GM20000 (cell line): ENCODE results near the gene ZFAND4.
A peak's percentile ranks its signal among the peaks of the same experiment; 100 is the strongest.

Source experiments
- DNase-seq: peaks from one replicate; pipeline ENCODE4 v3.0.0; 2012; ENCODE audit warnings: low spot score
- TF ChIP-seq, protein P1 (sequence below): IDR thresholded peaks from 2 replicates; pipeline ENCODE4 v1.5.1; 2012; ENCODE audit warnings: mild to moderate bottlenecking, control low read depth; ENCODE audit errors: extremely low read depth, missing control alignments

ZFAND4 gene

DNA sequence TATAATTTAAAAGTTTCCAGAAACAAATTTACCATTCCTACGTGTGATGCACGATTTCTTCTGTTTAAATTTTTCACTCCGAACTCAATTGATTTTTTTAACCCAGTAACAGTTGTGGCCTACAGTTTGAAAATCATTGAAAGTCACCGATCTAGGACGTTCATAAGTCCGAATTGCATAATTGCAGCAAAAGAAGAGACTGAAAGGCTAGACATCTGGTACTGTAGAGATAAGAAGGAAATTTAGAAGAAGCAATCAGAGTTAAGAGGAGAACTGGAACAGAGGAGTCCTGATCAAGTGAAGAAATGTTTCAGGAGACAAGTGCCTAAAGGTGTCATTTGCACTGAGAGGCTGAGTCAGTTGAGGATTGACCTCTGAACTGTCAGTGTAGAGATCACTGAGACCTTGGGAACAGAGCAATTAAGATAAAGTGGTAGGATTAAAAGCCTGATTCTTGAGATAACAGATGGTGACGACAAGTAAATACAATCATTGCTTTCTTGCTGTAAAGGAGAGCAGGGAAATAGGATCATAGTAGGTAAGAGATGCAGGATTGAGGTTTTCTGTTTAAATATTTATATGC lies 73.5 kb downstream of the ZFAND4 start:
- no peak for DNase-seq
- TF ChIP-seq, protein P1, sequence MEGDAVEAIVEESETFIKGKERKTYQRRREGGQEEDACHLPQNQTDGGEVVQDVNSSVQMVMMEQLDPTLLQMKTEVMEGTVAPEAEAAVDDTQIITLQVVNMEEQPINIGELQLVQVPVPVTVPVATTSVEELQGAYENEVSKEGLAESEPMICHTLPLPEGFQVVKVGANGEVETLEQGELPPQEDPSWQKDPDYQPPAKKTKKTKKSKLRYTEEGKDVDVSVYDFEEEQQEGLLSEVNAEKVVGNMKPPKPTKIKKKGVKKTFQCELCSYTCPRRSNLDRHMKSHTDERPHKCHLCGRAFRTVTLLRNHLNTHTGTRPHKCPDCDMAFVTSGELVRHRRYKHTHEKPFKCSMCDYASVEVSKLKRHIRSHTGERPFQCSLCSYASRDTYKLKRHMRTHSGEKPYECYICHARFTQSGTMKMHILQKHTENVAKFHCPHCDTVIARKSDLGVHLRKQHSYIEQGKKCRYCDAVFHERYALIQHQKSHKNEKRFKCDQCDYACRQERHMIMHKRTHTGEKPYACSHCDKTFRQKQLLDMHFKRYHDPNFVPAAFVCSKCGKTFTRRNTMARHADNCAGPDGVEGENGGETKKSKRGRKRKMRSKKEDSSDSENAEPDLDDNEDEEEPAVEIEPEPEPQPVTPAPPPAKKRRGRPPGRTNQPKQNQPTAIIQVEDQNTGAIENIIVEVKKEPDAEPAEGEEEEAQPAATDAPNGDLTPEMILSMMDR = no peak

DNA sequence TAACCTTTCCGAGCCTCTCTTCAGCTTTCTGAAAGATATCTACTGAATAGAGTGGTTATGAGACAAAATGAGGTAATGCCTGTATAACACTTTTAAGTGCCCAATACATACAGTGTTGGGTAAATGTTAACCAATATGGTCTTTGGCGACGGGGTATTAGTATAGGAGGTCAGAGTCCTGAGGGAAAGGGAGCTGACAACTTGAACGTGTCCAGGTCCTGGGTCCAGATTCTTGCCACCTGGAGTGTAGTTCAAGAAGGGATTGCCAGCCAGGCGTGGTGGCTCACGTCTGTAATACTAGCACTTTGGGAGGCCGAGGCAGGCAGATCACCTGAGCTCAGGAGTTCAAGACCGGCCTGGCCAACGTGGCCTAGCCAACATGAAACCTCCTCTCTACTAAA lies 76.0 kb downstream of the ZFAND4 start:
- DNase-seq = no peak
- TF ChIP-seq, protein P1 = no peak

DNA sequence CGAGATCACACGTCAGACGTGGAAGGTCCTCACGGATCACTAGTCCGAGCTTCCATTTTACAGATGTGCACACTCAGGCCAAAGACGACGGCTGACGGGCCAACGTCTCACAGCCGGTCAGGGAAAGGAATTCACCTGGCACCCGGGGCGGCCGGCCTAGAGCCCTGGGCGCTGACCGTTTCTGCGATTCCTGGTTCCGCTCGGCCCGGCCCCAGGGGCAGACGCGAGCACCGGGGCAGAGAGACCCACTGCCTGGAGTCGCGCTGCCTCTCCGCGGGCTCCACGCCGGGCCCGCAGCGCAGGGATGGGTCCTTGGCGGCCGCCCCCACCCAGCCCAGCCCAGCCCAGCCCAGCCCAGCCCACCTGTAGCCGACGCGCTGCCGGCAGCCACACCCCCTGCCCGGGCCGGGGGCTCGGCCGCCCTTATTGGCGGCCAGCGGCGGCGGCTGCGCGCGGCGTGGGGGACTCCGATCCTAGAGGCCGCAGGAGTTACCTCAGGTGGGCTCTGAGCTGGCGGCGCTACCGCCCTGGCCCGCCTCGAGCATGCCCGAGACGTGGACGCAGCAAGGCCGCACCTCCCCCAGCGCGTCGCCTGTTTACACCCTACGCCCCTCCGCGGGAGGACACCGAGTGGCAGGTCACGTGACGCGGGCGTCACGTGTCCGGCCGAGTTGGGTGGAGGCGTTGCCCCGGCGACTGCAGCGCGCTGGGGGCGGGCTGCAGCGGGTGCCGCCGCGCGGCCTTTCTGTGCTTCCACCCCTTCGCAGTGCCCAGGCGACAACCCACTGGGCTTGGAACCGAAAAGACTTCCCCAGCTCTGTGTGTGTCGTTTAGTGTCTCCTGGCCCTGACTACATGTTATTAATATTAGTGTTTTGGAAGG lies 78.1 kb downstream of the ZFAND4 start:
- TF ChIP-seq, protein P1 = no peak
- DNase-seq = peak; percentile 97

DNA sequence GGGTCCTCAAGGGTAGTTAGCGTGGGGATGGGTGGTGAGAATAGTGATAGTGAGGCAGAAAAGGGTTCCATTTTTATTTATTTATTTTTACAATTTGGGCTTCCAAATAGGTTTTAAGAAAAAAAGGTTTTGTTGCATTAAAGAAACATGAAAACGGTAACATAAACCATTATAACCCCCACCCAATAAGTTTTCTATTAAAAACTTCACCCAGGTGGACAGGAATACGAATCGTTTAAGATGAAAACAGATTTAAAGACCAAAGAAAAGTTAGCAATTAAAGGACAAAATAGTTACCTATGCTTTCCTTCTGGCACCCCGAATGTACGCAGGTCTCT lies 78.7 kb downstream of the ZFAND4 start:
- DNase-seq = no peak
- TF ChIP-seq, protein P1 = no peak

DNA sequence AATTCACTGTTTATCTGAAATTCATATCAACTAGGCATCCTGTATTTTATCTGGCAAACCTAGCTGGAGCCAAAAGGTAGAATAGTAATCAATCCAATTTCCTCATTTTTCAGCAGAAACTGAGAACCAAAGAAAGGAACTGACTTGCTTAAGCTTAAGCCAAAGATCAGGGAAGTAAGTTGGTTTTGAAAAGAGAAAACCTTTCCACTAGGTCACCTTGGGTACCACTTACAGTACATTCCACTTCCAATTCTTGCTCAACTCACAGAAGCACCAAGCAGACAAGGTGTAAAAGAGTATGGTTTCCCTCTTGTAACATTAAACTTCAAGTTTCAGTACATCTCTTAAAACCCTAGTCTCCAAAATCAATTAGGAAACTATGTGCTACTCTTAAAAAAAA lies 79.6 kb downstream of the ZFAND4 start:
- TF ChIP-seq, protein P1 = no peak
- no peak for DNase-seq

DNA sequence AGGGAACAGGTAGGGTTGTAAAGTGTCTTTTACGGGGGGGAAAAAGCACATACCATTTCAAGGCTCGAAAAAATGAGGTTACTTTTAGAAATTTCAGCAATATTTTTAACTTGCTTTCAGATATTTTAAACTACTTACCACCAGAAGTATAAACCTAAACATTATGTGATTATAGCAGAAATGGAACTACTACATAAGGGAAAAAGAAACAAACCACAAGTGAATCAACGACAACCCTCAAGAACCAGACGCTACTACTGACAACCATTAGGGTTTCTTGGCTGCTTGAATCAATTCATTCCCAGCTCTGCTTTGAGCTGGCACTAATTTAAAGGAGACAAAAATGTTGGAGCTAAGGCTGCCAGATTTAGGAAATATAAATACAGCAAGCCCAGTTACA lies 80.1 kb downstream of the ZFAND4 start:
- no peak for DNase-seq
- TF ChIP-seq, protein P1 = no peak

DNA sequence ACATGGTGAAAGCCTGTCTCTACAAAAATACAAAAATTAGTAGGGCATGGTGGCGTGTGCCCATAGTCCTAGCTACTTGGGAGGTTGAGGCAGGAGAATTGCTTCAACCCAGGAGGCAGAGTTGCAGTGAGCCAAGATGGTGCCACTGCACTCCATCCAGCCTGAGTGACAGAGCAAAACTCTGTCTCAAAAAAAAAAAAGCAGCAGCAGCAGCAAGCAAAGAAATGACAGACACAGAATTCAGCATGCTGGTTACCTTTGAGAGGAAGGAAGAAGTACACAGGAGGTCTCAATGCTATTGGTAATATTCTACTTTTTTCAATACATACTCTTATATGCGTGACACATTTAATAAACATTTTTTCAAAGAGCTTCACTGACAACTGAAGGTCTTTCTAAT lies 81.3 kb downstream of the ZFAND4 start:
- DNase-seq = no peak
- TF ChIP-seq, protein P1 = no peak
